ENCODE data around the gene F10. TPM values are rescaled to one million over a fixed set of nuclear protein-coding genes. Genes with fewer than 3 reads are reported as not detected.

F10 gene
- polyA plus RNA-seq, 1 donor from 2014 or later = not detected

DNA sequence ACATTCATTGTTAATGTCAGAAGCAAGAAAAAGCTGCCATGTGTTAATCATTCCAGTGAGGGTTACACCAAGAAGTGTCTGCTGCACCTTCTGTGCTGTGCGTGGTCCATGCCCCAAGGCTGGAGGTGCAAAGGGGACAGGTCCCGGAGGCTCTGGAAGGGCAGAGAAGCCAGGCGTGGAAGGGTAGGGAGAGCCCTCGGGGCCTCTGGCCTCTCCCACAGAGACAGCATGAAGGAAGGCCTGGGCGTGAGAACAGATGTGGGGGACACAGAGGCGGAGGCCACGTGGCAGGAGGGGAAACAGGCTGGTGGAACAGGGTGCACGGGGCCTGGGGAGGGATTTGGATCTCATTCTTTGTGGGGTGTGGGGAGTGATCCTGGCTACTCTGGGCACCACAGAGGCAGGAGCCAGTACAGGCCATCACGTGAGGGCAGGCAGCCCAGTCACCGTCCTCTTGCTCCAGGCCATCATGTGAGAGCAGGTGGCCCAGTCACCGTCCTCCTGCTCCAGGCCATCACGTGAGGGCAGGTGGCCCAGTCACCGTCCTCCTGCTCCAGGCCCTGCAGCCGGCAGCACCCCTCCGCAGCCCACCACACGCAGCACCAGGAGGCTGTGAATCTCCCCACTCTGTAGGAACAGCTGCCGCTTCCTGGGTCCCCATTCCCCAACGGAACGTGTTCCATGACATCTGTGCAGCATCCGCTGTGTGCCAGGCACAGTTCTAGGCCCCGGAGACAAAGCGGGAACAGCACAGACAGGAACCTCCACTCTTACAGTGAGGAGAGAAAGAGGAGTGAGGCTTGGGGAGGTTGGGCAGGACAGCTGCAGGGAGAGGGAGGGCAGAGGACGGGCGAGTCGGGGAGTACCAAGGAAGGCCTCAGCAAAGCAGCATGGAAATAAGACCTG lies 27.2 kb upstream of the F10 start:
- H3K36me3 ChIP-seq (ENCODE audit: insufficient read depth, low read length) = peaks cover 9% of the 10 kb centered on the region
- H4K20me1 ChIP-seq (ENCODE audit: insufficient read depth) = no peaks in the 10 kb centered on the region

DNA sequence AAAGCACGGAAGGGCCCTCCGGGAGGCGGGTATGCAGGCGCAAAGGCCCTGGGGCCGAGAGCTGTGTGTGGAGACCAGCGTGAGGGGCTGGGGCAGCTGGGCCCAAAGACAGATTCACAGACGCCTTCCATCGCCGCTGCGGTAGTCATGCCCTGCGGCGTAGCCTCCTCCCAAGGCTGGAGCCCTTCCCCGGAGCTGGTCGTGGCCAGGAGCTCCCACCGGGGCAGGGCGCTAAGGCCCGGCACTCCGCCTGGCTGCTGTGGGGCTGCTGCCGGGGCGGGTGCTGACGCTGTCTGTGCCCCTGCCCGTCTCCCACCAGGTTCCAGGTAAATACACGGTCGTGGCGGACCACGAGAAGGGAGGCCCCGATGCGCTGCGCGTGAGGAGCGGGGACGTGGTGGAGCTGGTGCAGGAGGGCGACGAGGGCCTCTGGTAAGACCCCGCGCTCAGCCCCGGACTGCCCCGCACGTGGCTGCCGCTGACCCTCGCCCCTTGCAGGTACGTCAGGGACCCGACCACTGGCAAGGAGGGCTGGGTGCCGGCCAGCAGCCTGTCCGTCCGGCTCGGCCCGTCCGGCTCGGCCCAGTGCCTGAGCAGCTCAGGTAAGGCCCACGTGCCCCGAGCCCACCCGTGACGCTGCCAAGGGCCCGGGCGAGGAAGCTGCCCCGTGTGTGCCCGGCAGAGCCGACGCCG lies 26.4 kb upstream of the F10 start:
- Histone ChIP-seq H4K20me1 (ENCODE audit: insufficient read depth) (no peaks in the 10 kb centered on the region), H3K27me3 (ENCODE audit: insufficient read depth, low read depth, low read length) (no peaks in the 10 kb centered on the region), H3K9me2 (ENCODE audit: insufficient read depth, low read length) (no peaks in the 10 kb centered on the region), H3K27ac (ENCODE audit: low read length) (no peak overlapping the region), H2AFZ (ENCODE audit: low read depth, low read length) (no peak overlapping the region), H3K9ac (ENCODE audit: low read length) (no peak overlapping the region), H3K4me2 (ENCODE audit: low read length) (no peak overlapping the region), H3K79me2 (replicated peaks; ENCODE audit: insufficient read depth, low read length) (no peaks in the 10 kb centered on the region), H3F3A (ENCODE audit: insufficient read depth, low read length, poor library complexity, severe bottlenecking) (peaks cover 6% of the 10 kb centered on the region), H3K36me3 (ENCODE audit: insufficient read depth, low read length) (peaks cover 9% of the 10 kb centered on the region), H3K9me3 (ENCODE audit: low read length) (no peaks in the 10 kb centered on the region), H3K4me3 (ENCODE audit: low read length) (no peak overlapping the region)
- TF ChIP-seq, protein P1, sequence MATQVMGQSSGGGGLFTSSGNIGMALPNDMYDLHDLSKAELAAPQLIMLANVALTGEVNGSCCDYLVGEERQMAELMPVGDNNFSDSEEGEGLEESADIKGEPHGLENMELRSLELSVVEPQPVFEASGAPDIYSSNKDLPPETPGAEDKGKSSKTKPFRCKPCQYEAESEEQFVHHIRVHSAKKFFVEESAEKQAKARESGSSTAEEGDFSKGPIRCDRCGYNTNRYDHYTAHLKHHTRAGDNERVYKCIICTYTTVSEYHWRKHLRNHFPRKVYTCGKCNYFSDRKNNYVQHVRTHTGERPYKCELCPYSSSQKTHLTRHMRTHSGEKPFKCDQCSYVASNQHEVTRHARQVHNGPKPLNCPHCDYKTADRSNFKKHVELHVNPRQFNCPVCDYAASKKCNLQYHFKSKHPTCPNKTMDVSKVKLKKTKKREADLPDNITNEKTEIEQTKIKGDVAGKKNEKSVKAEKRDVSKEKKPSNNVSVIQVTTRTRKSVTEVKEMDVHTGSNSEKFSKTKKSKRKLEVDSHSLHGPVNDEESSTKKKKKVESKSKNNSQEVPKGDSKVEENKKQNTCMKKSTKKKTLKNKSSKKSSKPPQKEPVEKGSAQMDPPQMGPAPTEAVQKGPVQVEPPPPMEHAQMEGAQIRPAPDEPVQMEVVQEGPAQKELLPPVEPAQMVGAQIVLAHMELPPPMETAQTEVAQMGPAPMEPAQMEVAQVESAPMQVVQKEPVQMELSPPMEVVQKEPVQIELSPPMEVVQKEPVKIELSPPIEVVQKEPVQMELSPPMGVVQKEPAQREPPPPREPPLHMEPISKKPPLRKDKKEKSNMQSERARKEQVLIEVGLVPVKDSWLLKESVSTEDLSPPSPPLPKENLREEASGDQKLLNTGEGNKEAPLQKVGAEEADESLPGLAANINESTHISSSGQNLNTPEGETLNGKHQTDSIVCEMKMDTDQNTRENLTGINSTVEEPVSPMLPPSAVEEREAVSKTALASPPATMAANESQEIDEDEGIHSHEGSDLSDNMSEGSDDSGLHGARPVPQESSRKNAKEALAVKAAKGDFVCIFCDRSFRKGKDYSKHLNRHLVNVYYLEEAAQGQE (IDR thresholded peaks at IDR 0.05; ENCODE audit: borderline replicate concordance) = no peak
- no peak for TF ChIP-seq EP300 (conservative IDR thresholded peaks at IDR 0.05; ENCODE audit: poor library complexity, severe bottlenecking)
- TF ChIP-seq, protein P2, sequence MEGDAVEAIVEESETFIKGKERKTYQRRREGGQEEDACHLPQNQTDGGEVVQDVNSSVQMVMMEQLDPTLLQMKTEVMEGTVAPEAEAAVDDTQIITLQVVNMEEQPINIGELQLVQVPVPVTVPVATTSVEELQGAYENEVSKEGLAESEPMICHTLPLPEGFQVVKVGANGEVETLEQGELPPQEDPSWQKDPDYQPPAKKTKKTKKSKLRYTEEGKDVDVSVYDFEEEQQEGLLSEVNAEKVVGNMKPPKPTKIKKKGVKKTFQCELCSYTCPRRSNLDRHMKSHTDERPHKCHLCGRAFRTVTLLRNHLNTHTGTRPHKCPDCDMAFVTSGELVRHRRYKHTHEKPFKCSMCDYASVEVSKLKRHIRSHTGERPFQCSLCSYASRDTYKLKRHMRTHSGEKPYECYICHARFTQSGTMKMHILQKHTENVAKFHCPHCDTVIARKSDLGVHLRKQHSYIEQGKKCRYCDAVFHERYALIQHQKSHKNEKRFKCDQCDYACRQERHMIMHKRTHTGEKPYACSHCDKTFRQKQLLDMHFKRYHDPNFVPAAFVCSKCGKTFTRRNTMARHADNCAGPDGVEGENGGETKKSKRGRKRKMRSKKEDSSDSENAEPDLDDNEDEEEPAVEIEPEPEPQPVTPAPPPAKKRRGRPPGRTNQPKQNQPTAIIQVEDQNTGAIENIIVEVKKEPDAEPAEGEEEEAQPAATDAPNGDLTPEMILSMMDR (IDR thresholded peaks at IDR 0.05; ENCODE audit: poor library complexity, severe bottlenecking) = no peak
- no peak for TF ChIP-seq POLR2AphosphoS5 (IDR thresholded peaks at IDR 0.05)

More for the DNA sequence above, 27.2 kb upstream of the F10 start:
- Histone ChIP-seq H3K27ac (ENCODE audit: low read length) (no peak overlapping the region), H3K9me3 (ENCODE audit: low read length) (no peaks in the 10 kb centered on the region), H3F3A (ENCODE audit: insufficient read depth, low read length, poor library complexity, severe bottlenecking) (peaks cover 6% of the 10 kb centered on the region), H3K4me2 (ENCODE audit: low read length) (no peak overlapping the region), H2AFZ (ENCODE audit: low read depth, low read length) (no peak overlapping the region), H3K79me2 (replicated peaks; ENCODE audit: insufficient read depth, low read length) (no peaks in the 10 kb centered on the region), H3K27me3 (ENCODE audit: insufficient read depth, low read depth, low read length) (no peaks in the 10 kb centered on the region), H3K4me3 (ENCODE audit: low read length) (no peak overlapping the region), H3K9ac (ENCODE audit: low read length) (no peak overlapping the region), H3K9me2 (ENCODE audit: insufficient read depth, low read length) (no peaks in the 10 kb centered on the region)
- no peak for TF ChIP-seq TAF1 (IDR thresholded peaks at IDR 0.05; ENCODE audit: low read depth)
- no peak for TF ChIP-seq POLR2AphosphoS5 (IDR thresholded peaks at IDR 0.05)
- TF ChIP-seq, protein P1 (IDR thresholded peaks at IDR 0.05; ENCODE audit: borderline replicate concordance) = no peak
- TF ChIP-seq RAD21 (conservative IDR thresholded peaks at IDR 0.05) = no peak
- no peak for TF ChIP-seq EZH2 (IDR thresholded peaks at IDR 0.05; ENCODE audit: borderline replicate concordance, insufficient read depth, low read length, poor library complexity, severe bottlenecking)
- TF ChIP-seq MXI1 (conservative IDR thresholded peaks at IDR 0.05; ENCODE audit: poor library complexity, severe bottlenecking) = no peak
- no peak for TF ChIP-seq EP300 (conservative IDR thresholded peaks at IDR 0.05; ENCODE audit: poor library complexity, severe bottlenecking)
- TF ChIP-seq, protein P2 (IDR thresholded peaks at IDR 0.05; ENCODE audit: poor library complexity, severe bottlenecking) = no peak
- no peak for TF ChIP-seq SMC3 (conservative IDR thresholded peaks at IDR 0.05; ENCODE audit: poor library complexity)

Measured in neural cell (in vitro differentiated cells).